Immature natural killer cell (primary cell): ENCODE results near the gene ABCG1. TPM values are rescaled to one million over a fixed set of nuclear protein-coding genes. Genes with fewer than 3 reads are reported as not detected.

Experiments
- DNase-seq, 3 donors: peaks; one replicate each; pipeline ENCODE4 v3.0.0; 2022; ENCODE audit warnings: mixed read lengths in 1 of 3
- H3K27ac Mint-ChIP-seq, 6 donors: one replicate each; pipeline ENCODE4 v1.8.0; 2020; ENCODE audit warnings: mixed read lengths in 6 of 6, mild to moderate bottlenecking in 5 of 6, inconsistent platforms in 4 of 6, moderate library complexity in 3 of 6
- H3K27me3 Mint-ChIP-seq, 3 donors: one replicate each; pipeline ENCODE4 v1.8.0; 2020 to 2021; ENCODE audit warnings: low read depth in 3 of 3, mild to moderate bottlenecking in 3 of 3, mixed read lengths in 3 of 3, moderate library complexity in 3 of 3, inconsistent platforms in 1 of 3
- H3K36me3 Mint-ChIP-seq, 3 donors: one replicate each; pipeline ENCODE4 v1.8.0; 2020; ENCODE audit warnings: mixed read lengths in 3 of 3, inconsistent platforms in 2 of 3, mild to moderate bottlenecking in 2 of 3
- H3K4me1 Mint-ChIP-seq, 2 donors: one replicate each; pipeline ENCODE4 v1.8.0; 2020; ENCODE audit warnings: inconsistent platforms in 2 of 2, mild to moderate bottlenecking in 2 of 2, mixed read lengths in 2 of 2, moderate library complexity in 1 of 2
- H3K4me3 Mint-ChIP-seq, 5 donors: one replicate each; pipeline ENCODE4 v1.8.0; 2020; ENCODE audit warnings: mild to moderate bottlenecking in 5 of 5, mixed read lengths in 5 of 5, inconsistent platforms in 3 of 5, moderate library complexity in 3 of 5
- H3K9me3 Mint-ChIP-seq, 6 donors: one replicate each; pipeline ENCODE4 v1.8.0; 2020; ENCODE audit warnings: mild to moderate bottlenecking in 6 of 6, mixed read lengths in 6 of 6, inconsistent platforms in 4 of 6, moderate library complexity in 3 of 6
- polyA plus RNA-seq, 3 donors: library from polyadenylated mRNA; unstranded; fragments of 300-500 nt; fragmentation: Illumina TruSeq; gene quantifications; one replicate each; pipeline ENCODE4 v1.2.3, GENCODE V29; 2021

Gene ABCG1
- polyA plus RNA-seq, 3 donors from 2014 or later, result 4.3 to 10.9 (median 8.2) TPM

GRCh38 chr21:42258150-42258884 is 39.4 kb downstream of the ABCG1 start:
- peak overlapping the region in 3 of 6 donors; percentile 21 to 45 (median 23) for H3K27ac Mint-ChIP-seq
- peaks cover 0 to 4% (median 2%) of the 10 kb centered on the region in 3 donors for H3K27me3 Mint-ChIP-seq
- no peaks in the 10 kb centered on the region for H3K9me3 Mint-ChIP-seq
- peaks cover 7 to 15% of the 10 kb centered on the region in 2 donors for H3K4me1 Mint-ChIP-seq
- no peaks in the 10 kb centered on the region for H3K36me3 Mint-ChIP-seq
- DNase-seq, result peak; percentile 74 to 78 (median 75)
- no peak overlapping the region for H3K4me3 Mint-ChIP-seq

- no peaks in the 10 kb centered on the region for H3K9me3 Mint-ChIP-seq
- peaks cover 7 to 13% of the 10 kb centered on the region in 2 donors for H3K4me1 Mint-ChIP-seq
- H3K36me3 Mint-ChIP-seq, result no peaks in the 10 kb centered on the region
- H3K27ac Mint-ChIP-seq, result peak overlapping the region in 1 of 6 donors; percentile 21
- H3K27me3 Mint-ChIP-seq, result peaks cover 0 to 4% (median 2%) of the 10 kb centered on the region in 3 donors
- no peak for DNase-seq
- H3K4me3 Mint-ChIP-seq, result no peak overlapping the region
Observed at GRCh38 chr21:42258885-42259407, 40.0 kb downstream of the ABCG1 start.

DNA sequence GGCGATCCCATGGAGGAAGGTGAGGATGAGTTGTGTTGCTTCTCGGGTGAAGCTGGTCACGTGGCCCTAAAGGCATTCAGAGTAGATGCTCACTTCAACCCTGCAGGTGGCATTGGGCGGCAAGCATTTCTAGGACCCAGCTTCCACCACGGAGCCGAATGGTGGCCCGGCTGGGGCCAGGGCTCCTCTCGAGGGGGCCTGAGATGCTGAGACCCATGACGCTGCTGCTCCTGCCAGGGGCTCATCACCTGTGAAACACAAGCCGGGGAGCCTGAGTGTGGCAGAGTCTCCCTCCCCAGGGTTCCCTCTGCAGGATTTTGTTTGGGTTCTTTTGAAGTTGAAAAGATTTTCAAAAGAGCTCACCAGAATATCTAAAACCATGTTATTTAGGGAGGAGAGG is 41.2 kb downstream of the ABCG1 start:
- peaks cover 0 to 4% (median under 1%) of the 10 kb centered on the region in 3 donors for H3K27me3 Mint-ChIP-seq
- H3K4me3 Mint-ChIP-seq, result no peak overlapping the region
- H3K4me1 Mint-ChIP-seq, result peaks cover 7% of the 10 kb centered on the region in 2 donors
- no peak for DNase-seq
- no peak overlapping the region for H3K27ac Mint-ChIP-seq
- peaks cover 0 to 4% (median 0%) of the 10 kb centered on the region in 3 donors for H3K36me3 Mint-ChIP-seq
- no peaks in the 10 kb centered on the region for H3K9me3 Mint-ChIP-seq

DNA sequence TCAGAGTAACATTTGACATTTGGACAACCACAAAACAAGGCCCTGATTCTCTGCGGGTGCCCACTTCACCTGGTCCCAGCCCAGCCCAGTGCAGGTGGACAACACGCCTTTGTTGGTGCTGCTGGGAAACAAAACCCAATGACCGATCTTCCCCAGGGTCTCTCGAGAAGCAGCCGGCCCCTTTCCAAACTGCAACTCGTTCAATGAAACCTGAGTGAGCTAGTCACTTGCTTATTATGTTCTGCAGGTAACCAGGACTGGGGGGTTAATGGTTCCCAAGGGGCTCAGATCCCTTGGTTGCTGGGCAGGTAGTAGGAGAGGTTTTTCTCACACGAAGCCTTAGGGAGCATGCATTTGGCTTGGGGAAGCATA is 42.9 kb downstream of the ABCG1 start:
- no peak for DNase-seq
- peaks cover 0 to 5% (median under 1%) of the 10 kb centered on the region in 3 donors for H3K27me3 Mint-ChIP-seq
- peaks cover 0 to 4% (median 0%) of the 10 kb centered on the region in 3 donors for H3K36me3 Mint-ChIP-seq
- peaks cover 7 to 8% of the 10 kb centered on the region in 2 donors for H3K4me1 Mint-ChIP-seq
- no peak overlapping the region for H3K4me3 Mint-ChIP-seq
- H3K9me3 Mint-ChIP-seq, result no peaks in the 10 kb centered on the region
- H3K27ac Mint-ChIP-seq, result no peak overlapping the region

DNA sequence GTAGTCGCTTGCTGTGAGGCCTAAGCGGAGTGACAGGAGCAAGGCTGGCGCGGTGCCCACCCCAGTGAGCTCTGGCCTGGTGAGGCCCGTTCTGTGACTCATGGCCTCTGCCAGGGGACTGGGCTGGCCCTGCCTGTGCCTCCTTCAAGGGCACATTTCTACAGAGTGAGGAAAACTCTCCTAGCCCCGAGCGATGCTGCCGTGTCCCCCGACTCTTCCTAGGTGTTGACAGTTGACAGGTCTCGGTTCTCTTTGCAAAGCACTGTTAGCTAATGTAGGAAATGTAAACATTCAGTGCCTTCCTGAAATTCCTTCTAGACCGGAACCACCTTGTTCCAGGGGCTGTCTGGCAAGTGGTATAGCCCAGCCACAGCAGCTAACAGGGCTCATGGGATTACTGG is 43.9 kb downstream of the ABCG1 start:
- Mint-ChIP-seq H3K9me3 (no peaks in the 10 kb centered on the region), H3K36me3 (peaks cover 0 to 4% (median 0%) of the 10 kb centered on the region in 3 donors), H3K4me1 (peaks cover 15 to 17% of the 10 kb centered on the region in 2 donors), H3K27ac (no peak overlapping the region), H3K27me3 (peaks cover under 1 to 8% (median 3%) of the 10 kb centered on the region in 3 donors), H3K4me3 (no peak overlapping the region)
- no peak for DNase-seq

- Mint-ChIP-seq H3K36me3 (peaks cover 0 to 4% (median 0%) of the 10 kb centered on the region in 3 donors), H3K4me3 (no peak overlapping the region), H3K9me3 (no peaks in the 10 kb centered on the region), H3K27me3 (peaks cover 2 to 8% (median 7%) of the 10 kb centered on the region in 3 donors), H3K4me1 (peaks cover 17% of the 10 kb centered on the region in 2 donors), H3K27ac (no peak overlapping the region)
- no peak for DNase-seq
Observed at GRCh38 chr21:42263591-42264131, 44.7 kb downstream of the ABCG1 start.

GRCh38 chr21:42264245-42265195 is 45.6 kb downstream of the ABCG1 start:
- no peak for DNase-seq
- Mint-ChIP-seq H3K4me1 (peaks cover 18 to 19% of the 10 kb centered on the region in 2 donors), H3K4me3 (no peak overlapping the region), H3K27ac (no peak overlapping the region), H3K36me3 (peaks cover 0 to 4% (median 0%) of the 10 kb centered on the region in 3 donors), H3K27me3 (peaks cover 2 to 8% (median 7%) of the 10 kb centered on the region in 3 donors), H3K9me3 (no peaks in the 10 kb centered on the region)

- peaks cover 2 to 7% (median 6%) of the 10 kb centered on the region in 3 donors for H3K27me3 Mint-ChIP-seq
- H3K27ac Mint-ChIP-seq, result no peak overlapping the region
Observed at GRCh38 chr21:42265231-42265812, 46.4 kb downstream of the ABCG1 start.

GRCh38 chr21:42266971-42267556 is 48.1 kb downstream of the ABCG1 start:
- Mint-ChIP-seq H3K4me1 (peaks cover 18 to 20% of the 10 kb centered on the region in 2 donors), H3K36me3 (peaks cover 4 to 5% (median 4%) of the 10 kb centered on the region in 3 donors), H3K4me3 (peak overlapping the region in 2 of 5 donors; percentile 30 to 42), H3K9me3 (no peaks in the 10 kb centered on the region), H3K27ac (peak overlapping the region in 2 of 6 donors; percentile 44 to 70), H3K27me3 (peaks cover 2 to 7% (median 6%) of the 10 kb centered on the region in 3 donors)
- no peak for DNase-seq

More at GRCh38 chr21:42265231-42265812, 46.4 kb downstream of the ABCG1 start:
- H3K4me1 Mint-ChIP-seq, result peaks cover 18 to 20% of the 10 kb centered on the region in 2 donors
- no peak for DNase-seq
- peaks cover 0 to 4% (median 0%) of the 10 kb centered on the region in 3 donors for H3K36me3 Mint-ChIP-seq
- H3K4me3 Mint-ChIP-seq, result no peak overlapping the region
- no peaks in the 10 kb centered on the region for H3K9me3 Mint-ChIP-seq

DNA sequence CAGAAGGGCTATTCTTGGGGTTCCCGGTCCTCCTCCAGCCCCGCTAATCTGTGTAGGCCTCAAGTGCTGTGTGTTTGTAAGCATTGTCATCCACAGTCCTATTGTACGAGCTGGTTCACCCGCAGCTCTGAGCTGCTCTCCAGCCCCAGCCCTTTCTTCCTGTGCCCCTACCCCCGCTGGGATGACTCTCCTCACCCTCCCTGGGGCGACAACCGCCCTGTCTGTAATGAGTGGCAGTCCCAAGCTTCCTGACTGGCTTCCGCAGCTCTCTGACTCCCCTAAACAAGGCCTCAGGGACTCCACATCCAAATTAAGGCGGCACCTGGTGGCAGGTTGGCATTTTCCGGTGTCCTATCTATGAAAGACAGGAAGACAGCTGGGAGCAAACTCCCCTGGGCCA is 50.4 kb downstream of the ABCG1 start:
- Mint-ChIP-seq H3K9me3 (no peaks in the 10 kb centered on the region), H3K4me3 (peak overlapping the region in 1 of 5 donors; percentile 16), H3K27ac (peak overlapping the region in 1 of 6 donors; percentile 14), H3K4me1 (peaks cover 18 to 20% of the 10 kb centered on the region in 2 donors), H3K36me3 (peaks cover under 1 to 5% (median 4%) of the 10 kb centered on the region in 3 donors), H3K27me3 (peaks cover 2 to 7% (median 6%) of the 10 kb centered on the region in 3 donors)
- no peak for DNase-seq

- DNase-seq, result no peak
- Mint-ChIP-seq H3K36me3 (peaks cover 4 to 12% (median 4%) of the 10 kb centered on the region in 3 donors), H3K27ac (no peak overlapping the region), H3K27me3 (peaks cover 2 to 9% (median 2%) of the 10 kb centered on the region in 3 donors), H3K4me3 (no peak overlapping the region), H3K9me3 (no peaks in the 10 kb centered on the region), H3K4me1 (peaks cover 18 to 20% of the 10 kb centered on the region in 2 donors)
Observed at GRCh38 chr21:42271065-42271464, 52.1 kb downstream of the ABCG1 start.

DNA sequence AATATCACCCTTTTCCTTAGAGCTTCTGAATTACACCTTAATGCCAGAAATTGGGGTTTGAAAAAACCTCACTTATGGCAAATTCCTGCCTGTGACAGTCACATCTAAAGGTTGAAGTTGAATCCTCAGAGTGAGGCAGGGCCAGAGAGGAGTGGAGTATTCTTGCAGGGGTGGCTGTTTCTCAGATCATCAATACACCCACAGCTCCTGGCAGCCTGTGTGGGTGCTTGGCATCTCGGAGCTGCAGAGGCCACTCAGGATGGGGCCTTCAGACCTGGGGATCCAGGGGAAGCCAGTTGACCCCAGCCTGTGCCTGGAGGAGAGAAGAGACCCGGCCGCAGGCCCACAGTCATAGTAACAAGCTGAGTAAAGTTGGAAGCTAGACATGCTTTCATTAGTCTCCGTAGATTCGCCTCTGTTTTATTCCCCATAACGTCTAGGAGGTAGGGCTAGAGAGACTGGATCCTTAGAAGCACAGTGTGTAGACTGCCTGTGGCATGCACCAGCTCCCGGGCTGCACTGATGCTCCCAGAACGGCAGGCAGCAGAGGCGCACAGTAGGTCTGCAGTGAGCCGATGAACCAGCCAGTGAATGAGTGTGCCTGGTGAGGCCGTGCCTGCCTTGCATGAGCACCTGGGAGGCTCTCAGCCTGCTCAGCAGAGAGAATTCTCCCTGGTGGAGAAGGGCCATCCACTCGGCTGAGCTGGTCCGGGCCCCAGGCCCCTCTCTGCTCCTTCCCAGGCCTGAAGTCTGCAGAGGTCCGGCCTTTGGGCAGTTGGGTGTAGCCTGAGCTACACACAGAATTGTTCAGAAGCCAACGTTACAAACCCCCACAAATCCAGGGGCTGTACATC is 53.4 kb downstream of the ABCG1 start:
- no peak overlapping the region for H3K4me3 Mint-ChIP-seq
- DNase-seq, result no peak

More for the DNA sequence above, 53.4 kb downstream of the ABCG1 start:
- peaks cover 13 to 15% of the 10 kb centered on the region in 2 donors for H3K4me1 Mint-ChIP-seq
- peaks cover 4 to 18% (median 8%) of the 10 kb centered on the region in 3 donors for H3K36me3 Mint-ChIP-seq
- H3K27ac Mint-ChIP-seq, result no peak overlapping the region
- H3K27me3 Mint-ChIP-seq, result peaks cover 0 to 6% (median 2%) of the 10 kb centered on the region in 3 donors
- H3K9me3 Mint-ChIP-seq, result no peaks in the 10 kb centered on the region
